Sigmoid colon (tissue), 4 donors: ENCODE results near the gene GPR39.

Experiments
- POLR2A ChIP-seq, 2 donors: fragments of 450-650 bp; IDR thresholded peaks; one replicate each; pipeline ENCODE4 v1.6.1; 2016; ENCODE audit warnings: antibody characterized with exemption in 2 of 2, mild to moderate bottlenecking in 2 of 2, moderate library complexity in 2 of 2
- POLR2AphosphoS5 ChIP-seq, 4 donors: sonication (generic); formaldehyde crosslinking; IDR thresholded peaks; one replicate each; pipeline ENCODE4 v1.6.1; 2017; ENCODE audit warnings: antibody characterized with exemption in 4 of 4
- TF ChIP-seq, protein P1 (sequence below), 4 experiments: fragments of 450-650 bp in 3 of 4; fragments of 200-600 bp in 1 of 4; IDR thresholded peaks; one replicate each; pipeline ENCODE4 v1.5.1; 2016 to 2019; ENCODE audit warnings: antibody characterized with exemption in 4 of 4, mild to moderate bottlenecking in 3 of 4, moderate library complexity in 2 of 4

DNA sequence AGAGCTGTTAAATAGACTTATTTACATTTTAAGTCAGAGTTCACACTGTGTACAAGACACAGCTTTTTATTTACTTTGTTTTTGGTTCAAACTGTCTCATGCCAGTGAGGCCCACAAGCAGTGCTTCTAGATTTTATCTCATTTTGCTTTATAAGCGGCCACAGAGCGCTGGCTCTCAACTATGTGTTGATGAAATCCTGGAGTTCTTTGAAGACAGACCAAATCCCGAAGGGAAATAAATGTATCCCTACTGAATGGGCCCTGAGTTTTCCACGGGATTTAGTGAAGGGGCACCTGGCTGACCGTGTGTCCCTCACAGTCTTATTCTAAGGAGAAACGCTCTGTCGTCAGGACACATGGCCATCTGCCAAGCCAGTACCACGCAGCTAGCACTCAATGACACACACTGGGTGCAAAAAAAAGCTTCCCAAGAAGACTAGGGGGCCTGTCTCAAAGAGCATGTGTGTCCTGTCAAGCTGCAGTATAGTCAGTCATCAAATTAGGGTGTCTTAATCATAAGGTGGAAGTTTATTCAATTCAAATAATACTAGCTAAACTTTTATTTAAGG lies 230.0 kb downstream of the GPR39 start:
- TF ChIP-seq, protein P1, sequence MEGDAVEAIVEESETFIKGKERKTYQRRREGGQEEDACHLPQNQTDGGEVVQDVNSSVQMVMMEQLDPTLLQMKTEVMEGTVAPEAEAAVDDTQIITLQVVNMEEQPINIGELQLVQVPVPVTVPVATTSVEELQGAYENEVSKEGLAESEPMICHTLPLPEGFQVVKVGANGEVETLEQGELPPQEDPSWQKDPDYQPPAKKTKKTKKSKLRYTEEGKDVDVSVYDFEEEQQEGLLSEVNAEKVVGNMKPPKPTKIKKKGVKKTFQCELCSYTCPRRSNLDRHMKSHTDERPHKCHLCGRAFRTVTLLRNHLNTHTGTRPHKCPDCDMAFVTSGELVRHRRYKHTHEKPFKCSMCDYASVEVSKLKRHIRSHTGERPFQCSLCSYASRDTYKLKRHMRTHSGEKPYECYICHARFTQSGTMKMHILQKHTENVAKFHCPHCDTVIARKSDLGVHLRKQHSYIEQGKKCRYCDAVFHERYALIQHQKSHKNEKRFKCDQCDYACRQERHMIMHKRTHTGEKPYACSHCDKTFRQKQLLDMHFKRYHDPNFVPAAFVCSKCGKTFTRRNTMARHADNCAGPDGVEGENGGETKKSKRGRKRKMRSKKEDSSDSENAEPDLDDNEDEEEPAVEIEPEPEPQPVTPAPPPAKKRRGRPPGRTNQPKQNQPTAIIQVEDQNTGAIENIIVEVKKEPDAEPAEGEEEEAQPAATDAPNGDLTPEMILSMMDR (IDR thresholded peaks at IDR 0.05) = no peak
- TF ChIP-seq POLR2AphosphoS5 (IDR thresholded peaks at IDR 0.05) = no peak
- TF ChIP-seq POLR2A (IDR thresholded peaks at IDR 0.05) = no peak
